K562 (cell line): ENCODE measurements around the gene TMOD3. TPM values are rescaled to one million over a fixed set of nuclear protein-coding genes. Genes with fewer than 3 reads are reported as not detected.

ENCODE experiments used
- ATAC-seq: fragments of 200-7000 bp; cut with Tn5 transposase; 3 replicates; pipeline ENCODE4 v1.9.1; 2020; ENCODE audit warnings: moderate library complexity
- BruUV-seq: library from RNA; stranded (reverse); fragments of 400-500 nt; replicated peaks from 2 replicates; lab custom pipeline; 2021; lab: Mats Ljungman, UMichigan
- CTCF ChIA-PET: fragments of 300-600 bp; formaldehyde crosslinking; extraction: SDS; loops from one replicate; lab custom pipeline; 2021; ENCODE audit warnings: low intra/inter-chr PET ratio; lab: Yijun Ruan, JAX
- POLR2A ChIA-PET: fragments of 300-600, 350-650 bp; sonication (Branson Sonifier 250); formaldehyde crosslinking; extraction: SDS; loops from one replicate; lab custom pipeline; 2021; ENCODE audit warnings: antibody characterized with exemption, inconsistent platforms; lab: Yijun Ruan, JAX
- DNase-seq, 4 experiments: peaks; one replicate each; pipeline versions ENCODE4 v3.0.0 to v3.0.0-alpha.2; 2011 to 2018; ENCODE audit warnings: low spot score in 3 of 4, mixed read lengths in 3 of 4; ENCODE audit errors: extremely low read depth in 1 of 4
- FAIRE-seq: peaks from 2 replicates; lab custom pipeline; 2011; peaks lifted over from hg19 to GRCh38; lab: Jason Lieb, UNC
- H2AFZ ChIP-seq: 2 replicates; pipeline ENCODE4 v1.6.0; 2011; ENCODE audit warnings: low read depth, low read length, control low read depth, inconsistent platforms
- H3K27ac ChIP-seq: fragments of 200-600 bp; 3 replicates; pipeline ENCODE4 v1.8.0; 2011; ENCODE audit warnings: low read depth, mild to moderate bottlenecking, control low read depth, inconsistent platforms, low read length, moderate library complexity, mixed read lengths; ENCODE audit errors: extremely low read depth
- H3K27me3 ChIP-seq, 2 experiments: fragments of 300-600 bp in 1 of 2; 2 replicates in 1 of 2; 3 replicates in 1 of 2; pipeline versions ENCODE4 v1.6.0 to v1.8.0; 2011; ENCODE audit warnings: inconsistent platforms in 2 of 2, low read length in 2 of 2, mild to moderate bottlenecking in 1 of 2, mixed read lengths in 1 of 2, moderate library complexity in 1 of 2; ENCODE audit not compliant: control insufficient read depth in 2 of 2, insufficient read depth in 2 of 2
- H3K36me3 ChIP-seq: fragments of 300-600 bp; 3 replicates; pipeline ENCODE4 v1.8.0; 2011; ENCODE audit warnings: mild to moderate bottlenecking, low read length, inconsistent platforms; ENCODE audit not compliant: control insufficient read depth, insufficient read depth
- H3K4me1 ChIP-seq, 2 experiments: fragments of 200-600 bp in 1 of 2; replicated peaks in 1 of 2; 2 replicates in 1 of 2; 3 replicates in 1 of 2; pipeline versions ENCODE4 v1.5.1 to v1.8.0; 2011; ENCODE audit warnings: inconsistent platforms in 2 of 2, low read length in 2 of 2, mild to moderate bottlenecking in 1 of 2, mixed read lengths in 1 of 2, moderate library complexity in 1 of 2; ENCODE audit not compliant: control insufficient read depth in 2 of 2, insufficient read depth in 2 of 2
- H3K4me2 ChIP-seq: 2 replicates; pipeline ENCODE4 v1.6.1; 2011; ENCODE audit warnings: low read length, control low read depth, inconsistent platforms, mixed read lengths; ENCODE audit not compliant: insufficient read depth
- H3K4me3 ChIP-seq: fragments of 200-600 bp; sonication (generic), shearing (Covaris generic); 2 replicates; pipeline ENCODE4 v1.5.1; 2016; ENCODE audit warnings: control low read depth, inconsistent platforms
- H3K79me2 ChIP-seq: fragments of 200-600 bp; 3 replicates; pipeline ENCODE4 v1.8.0; 2011; ENCODE audit warnings: low read length, inconsistent platforms; ENCODE audit not compliant: control insufficient read depth, insufficient read depth
- H3K9ac ChIP-seq, 2 experiments: 2 replicates each; pipeline versions ENCODE4 v1.6.0 to v1.6.1; 2011; ENCODE audit warnings: low read depth in 2 of 2, low read length in 2 of 2, control low read depth in 1 of 2, inconsistent platforms in 1 of 2, mild to moderate bottlenecking in 1 of 2, mixed read lengths in 1 of 2; ENCODE audit not compliant: insufficient read depth in 1 of 2
- H3K9me1 ChIP-seq: one replicate; pipeline ENCODE4 v1.6.0; 2011; ENCODE audit warnings: inconsistent platforms, mild to moderate bottlenecking, low read length, moderate library complexity; ENCODE audit not compliant: control insufficient read depth, insufficient read depth
- H3K9me3 ChIP-seq: replicated peaks from 2 replicates; pipeline ENCODE4 v1.5.1; 2011; ENCODE audit warnings: low read depth, low read length, inconsistent platforms; ENCODE audit not compliant: control insufficient read depth, insufficient read depth
- H4K20me1 ChIP-seq: replicated peaks from 2 replicates; pipeline ENCODE4 v1.6.1; 2011; ENCODE audit warnings: low read length, inconsistent platforms, mixed read lengths; ENCODE audit not compliant: control insufficient read depth, insufficient read depth
- BRD9 ChIP-seq: fragments of 450-650 bp; IDR thresholded peaks from 2 replicates; pipeline ENCODE4 v1.6.1; 2018; ENCODE audit warnings: low read depth; ENCODE audit not compliant: partially characterized antibody
- CTCF ChIP-seq, 3 experiments: IDR thresholded peaks in 2 of 3; conservative IDR thresholded peaks in 1 of 3; 2 replicates each; pipeline ENCODE4 v1.5.1; 2011 to 2012; ENCODE audit warnings: low read length in 3 of 3, mild to moderate bottlenecking in 3 of 3, control low read depth in 2 of 3, improper control_type of control experiment in 1 of 3, inconsistent platforms in 1 of 3, low read depth in 1 of 3, mixed read lengths in 1 of 3, moderate library complexity in 1 of 3; ENCODE audit not compliant: insufficient read depth in 2 of 3
- RBM14 ChIP-seq: fragments of 200-400 bp; formaldehyde crosslinking; IDR thresholded peaks from 2 replicates; pipeline ENCODE4 v1.6.1; 2018; ENCODE audit warnings: low read depth, mild to moderate bottlenecking, low read length, moderate library complexity, borderline replicate concordance; ENCODE audit not compliant: insufficient read depth
- REST ChIP-seq, 2 experiments: fragments of 450-650 bp; formaldehyde crosslinking in 1 of 2; IDR thresholded peaks; 2 replicates each; pipeline versions ENCODE4 v1.4.0 to v1.6.1; 2014 to 2020; ENCODE audit warnings: mild to moderate bottlenecking in 2 of 2, borderline replicate concordance in 1 of 2, low read depth in 1 of 2
- ZBTB9 ChIP-seq: fragments of 450-650 bp; formaldehyde crosslinking; IDR thresholded peaks from 2 replicates; pipeline ENCODE4 v1.4.0; 2020; ENCODE audit warnings: mild to moderate bottlenecking, moderate library complexity
- ZKSCAN1 ChIP-seq: fragments of 150-350 bp; IDR thresholded peaks from 2 replicates; pipeline ENCODE4 v1.6.1; 2016; ENCODE audit warnings: low read depth, low read length
- ZNF57 ChIP-seq: fragments of 450-650 bp; formaldehyde crosslinking; IDR thresholded peaks from 2 replicates; pipeline ENCODE4 v1.4.0; 2020; ENCODE audit warnings: mild to moderate bottlenecking, moderate library complexity
- WGBS: fragments of 100-300 bp; shearing (Covaris generic); methylation state at CpG from one replicate; pipeline ENCODE4 v1.1.6; 2016; ENCODE audit warnings: low coverage, mixed read lengths; ENCODE audit not compliant: insufficient coverage; ENCODE audit errors: missing lambda C conversion rate; 5-methylcytosine and 5-hydroxymethylcytosine counted together
- in situ Hi-C: fragments of 300-500 bp; cut with MboI; formaldehyde crosslinking; loops from 4 replicates; pipeline ENCODE4 v1.15.0; 2018; ENCODE audit warnings: inconsistent platforms, mixed read lengths
- intact Hi-C: fragments of 100-400 bp; cut with micrococcal nuclease; formaldehyde crosslinking; loops from 2 replicates; pipeline ENCODE4 v1.14.2; 2022
- polyA plus RNA-seq, 8 experiments: library from polyadenylated mRNA; depleted of rRNA in 4 of 8; stranded (reverse) in 5 of 8; unstranded in 3 of 8; fragments of >200 nt; fragmentation: Nextera tagmentation in 2 of 8; fragmentation: Illumina TruSeq in 1 of 8; extraction: Ambion mirVana in 2 of 8; extraction: Trizol in 1 of 8; gene quantifications; 2 replicates each; pipeline versions ENCODE4 v1.2.1 to v1.2.3, GENCODE V29; 2011 to 2014; ENCODE audit warnings: inconsistent platforms in 1 of 8, missing spikeins in 1 of 8
- total RNA-seq, 7 experiments: library from RNA; depleted of rRNA in 6 of 7; stranded (reverse); fragments of >200 nt in 6 of 7; fragmentation: Illumina TruSeq in 2 of 7; extraction: Trizol in 2 of 7; gene quantifications; 2 replicates each; pipeline versions ENCODE4 v1.2.1 to v1.2.3, GENCODE V29; 2011 to 2021; ENCODE audit warnings: low replicate concordance in 1 of 7

Gene TMOD3
- total and polyA plus RNA-seq, 9 of the 15 experiments (the other 6 are each of a cell fraction or from before 2014, with no cell fraction given): 6.8 to 45.0 (median 30.9) TPM

- POLR2A ChIA-PET: interaction anchor here (0.7 to 2.4 kb wide), 5 partner anchors 10 to 128 kb away, joined by 3 to 11 read pairs (median 4); no protein-coding TSS in a partner anchor
- peak in 2 of 3 experiments; percentile 61 to 79; a peak in 5 of 6 replicates for TF ChIP-seq CTCF (IDR thresholded peaks at IDR 0.05 in 2 of 3, conservative IDR thresholded peaks at IDR 0.05 in 1 of 3; ENCODE audit: insufficient read depth in 2 of 3, low read depth in 1 of 3, low read length in 3 of 3)
- TF ChIP-seq RBM14: no peak
- peak; percentile 47 for TF ChIP-seq BRD9
- TF ChIP-seq ZKSCAN1: no peak
- TF ChIP-seq ZNF57 (CRISPR knock-in tag): no peak
- peak; percentile 54; the same call in 1 of the 2 replicates for TF ChIP-seq REST (IDR thresholded peaks at IDR 0.05; ENCODE audit: borderline replicate concordance)
- TF ChIP-seq REST (CRISPR knock-in tag; IDR thresholded peaks at IDR 0.05; ENCODE audit: low read depth): no peak
- no peak for TF ChIP-seq ZBTB9 (CRISPR knock-in tag)
Observed at GRCh38 chr15:51888593-51889195, 59.2 kb downstream of the TMOD3 start.

More at GRCh38 chr15:51888593-51889195, 59.2 kb downstream of the TMOD3 start:
- H3K27ac ChIP-seq: no peak overlapping the region
- H3K9me3 ChIP-seq: no peaks in the 10 kb centered on the region
- H3K36me3 ChIP-seq: peaks cover 39% of the 10 kb centered on the region
- WGBS: 5% methylated on average over 2 of the region's 2 CpGs
- FAIRE-seq (peak; percentile 72), DNase-seq (peak; percentile 22 to 44 (median 32)), ATAC-seq (peak; percentile 78)
- H3K9ac ChIP-seq: no peak overlapping the region
- H2AFZ ChIP-seq: no peak overlapping the region
- intact Hi-C loops (no loop called here), in situ Hi-C loops (no loop called here)
- H3K4me2 ChIP-seq: no peak overlapping the region
- H3K9me1 ChIP-seq: no peaks in the 10 kb centered on the region
- H3K27me3 ChIP-seq: no peaks in the 10 kb centered on the region
- H3K79me2 ChIP-seq: peaks cover 3% of the 10 kb centered on the region; the same call in 1 of the 3 replicates
- no TSS peak for BruUV-seq
- no peaks in the 10 kb centered on the region; a peak in 2 of 5 replicates for H3K4me1 ChIP-seq
- no peak overlapping the region for H3K4me3 ChIP-seq
- H4K20me1 ChIP-seq: no peaks in the 10 kb centered on the region
- CTCF ChIA-PET: interaction anchor here (0.9 kb wide), 1 partner anchor 112 kb away, joined by 3 read pairs; no protein-coding TSS in a partner anchor
